Testis (tissue), 3 donors: Measurements from ENCODE around the gene CA9. TPM values are rescaled to one million over a fixed set of nuclear protein-coding genes. Genes with fewer than 3 reads are reported as not detected.
"Not testable (repeated sequence)": the region's sequence is repeated elsewhere in the genome, so short reads cannot be mapped to it uniquely, and the experiment has no call there.

Experiments used
- DNase-seq: peaks from one replicate; pipeline ENCODE4 v3.0.0-alpha.2; 2019
- H3K27ac ChIP-seq, 2 donors: fragments of 200-600 bp; sonication (generic); one replicate each; pipeline ENCODE4 v1.5.1; 2019
- H3K27me3 ChIP-seq: fragments of 200-600 bp; sonication (generic); one replicate; pipeline ENCODE4 v1.5.1; 2019
- H3K36me3 ChIP-seq: fragments of 200-600 bp; sonication (generic); one replicate; pipeline ENCODE4 v1.5.1; 2017; ENCODE audit warnings: low read depth; ENCODE audit errors: missing control alignments
- H3K4me1 ChIP-seq: fragments of 200-600 bp; sonication (generic); one replicate; pipeline ENCODE4 v1.5.1; 2019
- H3K4me3 ChIP-seq, 2 donors: fragments of 200-600 bp; sonication (generic); one replicate each; pipeline ENCODE4 v1.5.1; 2017 to 2019
- H3K9me3 ChIP-seq: fragments of 200-600 bp; sonication (generic); one replicate; pipeline ENCODE4 v1.5.1; 2017
- POLR2A ChIP-seq: fragments of 450-650 bp; IDR thresholded peaks from one replicate; pipeline ENCODE4 v1.6.1; 2017; ENCODE audit warnings: antibody characterized with exemption, mild to moderate bottlenecking, moderate library complexity
- WGBS, 2 donors: methylation state at CpG; one replicate each; pipeline ENCODE4 v1.1.5; 2018; 5-methylcytosine and 5-hydroxymethylcytosine counted together
- intact Hi-C: fragments of 100-400 bp; cut with DNase I; formaldehyde crosslinking; loops from one replicate; pipeline ENCODE4 v1.15.1; 2023; ENCODE audit warnings: low total_unique reads
- polyA plus RNA-seq: library from polyadenylated mRNA; stranded (reverse); fragments of 350-450 nt; fragmentation: Illumina TruSeq; extraction: RNeasy Lipid Tissue Mini Kit (QIAGEN cat#74804); gene quantifications from one replicate; pipeline ENCODE4 v1.2.3, GENCODE V29; 2014; ENCODE audit warnings: low read depth, low replicate concordance; ENCODE audit not compliant: insufficient read depth
- total RNA-seq, 2 donors: library from RNA; depleted of rRNA; stranded (reverse); fragments of >200 nt; gene quantifications; one replicate each; pipeline ENCODE4 v1.2.3, GENCODE V29; 2016
- TF ChIP-seq, protein P1 (sequence below), 3 experiments: fragments of 450-650 bp in 2 of 3; fragments of 200-600 bp in 1 of 3; sonication (generic) in 1 of 3; IDR thresholded peaks; one replicate each; pipeline ENCODE4 v1.5.1; 2016 to 2019; ENCODE audit warnings: antibody characterized with exemption in 3 of 3, mild to moderate bottlenecking in 2 of 3, moderate library complexity in 1 of 3

Gene CA9
- total and polyA plus RNA-seq, 3 donors from 2014 or later = 11.0 to 50.5 (median 36.8) TPM

DNA sequence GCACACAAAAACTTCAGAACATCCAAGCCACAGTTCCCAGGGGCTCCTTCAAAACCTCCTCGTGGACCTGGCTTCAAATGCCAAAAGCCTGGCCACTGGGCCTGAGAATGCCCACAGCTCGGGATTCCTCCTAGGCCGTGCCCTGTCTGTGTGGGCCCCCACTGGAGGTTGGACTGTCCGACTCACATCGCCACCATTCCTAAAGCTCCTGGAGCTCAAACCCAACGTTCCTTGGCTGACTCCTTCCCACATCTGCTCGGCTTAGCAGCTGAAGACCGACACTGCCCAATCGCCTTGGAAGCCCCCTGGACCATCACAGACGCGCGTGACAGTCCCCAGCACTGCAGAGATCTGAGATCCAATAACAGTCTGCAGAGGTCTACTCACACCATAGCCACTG is 30.7 kb upstream of the CA9 start:
- intact Hi-C loops = no loop called here
- no peak for DNase-seq
- Histone ChIP-seq H3K4me3 (no peak overlapping the region), H3K36me3 (no peaks in the 10 kb centered on the region), H3K9me3 (no peaks in the 10 kb centered on the region), H3K4me1 (peaks cover 4% of the 10 kb centered on the region), H3K27ac (no peak overlapping the region), H3K27me3 (no peaks in the 10 kb centered on the region)
- TF ChIP-seq POLR2A = no peak
- TF ChIP-seq, protein P1, sequence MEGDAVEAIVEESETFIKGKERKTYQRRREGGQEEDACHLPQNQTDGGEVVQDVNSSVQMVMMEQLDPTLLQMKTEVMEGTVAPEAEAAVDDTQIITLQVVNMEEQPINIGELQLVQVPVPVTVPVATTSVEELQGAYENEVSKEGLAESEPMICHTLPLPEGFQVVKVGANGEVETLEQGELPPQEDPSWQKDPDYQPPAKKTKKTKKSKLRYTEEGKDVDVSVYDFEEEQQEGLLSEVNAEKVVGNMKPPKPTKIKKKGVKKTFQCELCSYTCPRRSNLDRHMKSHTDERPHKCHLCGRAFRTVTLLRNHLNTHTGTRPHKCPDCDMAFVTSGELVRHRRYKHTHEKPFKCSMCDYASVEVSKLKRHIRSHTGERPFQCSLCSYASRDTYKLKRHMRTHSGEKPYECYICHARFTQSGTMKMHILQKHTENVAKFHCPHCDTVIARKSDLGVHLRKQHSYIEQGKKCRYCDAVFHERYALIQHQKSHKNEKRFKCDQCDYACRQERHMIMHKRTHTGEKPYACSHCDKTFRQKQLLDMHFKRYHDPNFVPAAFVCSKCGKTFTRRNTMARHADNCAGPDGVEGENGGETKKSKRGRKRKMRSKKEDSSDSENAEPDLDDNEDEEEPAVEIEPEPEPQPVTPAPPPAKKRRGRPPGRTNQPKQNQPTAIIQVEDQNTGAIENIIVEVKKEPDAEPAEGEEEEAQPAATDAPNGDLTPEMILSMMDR (IDR thresholded peaks at IDR 0.05) = no peak
- 89 to 94% methylated on average over 11 to 12 of the region's 12 CpGs for WGBS, 2 donors

DNA sequence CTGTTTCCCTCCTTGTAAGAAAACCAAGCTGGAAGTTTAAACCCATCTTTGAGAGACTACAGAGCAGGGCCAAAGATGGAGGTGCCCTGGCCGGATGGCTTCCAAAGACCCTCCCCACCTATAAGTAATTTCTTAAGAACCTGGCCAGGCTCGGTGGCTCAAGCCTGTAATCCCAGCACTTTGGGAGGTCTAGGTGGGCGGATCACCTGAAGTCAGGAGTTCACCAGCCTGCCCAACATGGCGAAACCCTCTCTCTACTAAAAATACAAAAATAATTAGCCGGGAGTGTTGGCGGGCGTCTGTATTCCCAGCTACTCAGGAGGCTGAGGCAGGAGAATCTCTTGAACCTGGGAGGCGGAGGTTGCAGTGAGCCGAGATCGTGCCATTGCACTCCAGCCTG is 28.0 kb upstream of the CA9 start:
- H3K36me3 ChIP-seq, DNase-seq, H3K27me3 ChIP-seq, H3K9me3 ChIP-seq, H3K4me1 ChIP-seq, intact Hi-C loops: not testable (repeated sequence)
- peak overlapping the region in 1 of 2 donors; percentile 40 for H3K27ac ChIP-seq
- 20 to 37% methylated on average over 10 of the region's 10 CpGs for WGBS, 2 donors
- peak overlapping the region in 1 of 2 donors; percentile 66 for H3K4me3 ChIP-seq

- peak; percentile 50 for DNase-seq
- intact Hi-C loops = no loop called here
- Histone ChIP-seq H3K27me3 (no peaks in the 10 kb centered on the region), H3K27ac (peak overlapping the region; percentile 40 to 75), H3K4me1 (peaks cover 4% of the 10 kb centered on the region), H3K4me3 (peak overlapping the region; percentile 66 to 68), H3K36me3 (no peaks in the 10 kb centered on the region), H3K9me3 (no peaks in the 10 kb centered on the region)
- TF ChIP-seq POLR2A = no peak
- TF ChIP-seq, protein P1 (IDR thresholded peaks at IDR 0.05) = no peak
- WGBS, 2 donors = 1 to 2% methylated on average over 11 of the region's 11 CpGs
Measured at GRCh38 chr9:35646153-35646532, 27.6 kb upstream of the CA9 start.

DNA sequence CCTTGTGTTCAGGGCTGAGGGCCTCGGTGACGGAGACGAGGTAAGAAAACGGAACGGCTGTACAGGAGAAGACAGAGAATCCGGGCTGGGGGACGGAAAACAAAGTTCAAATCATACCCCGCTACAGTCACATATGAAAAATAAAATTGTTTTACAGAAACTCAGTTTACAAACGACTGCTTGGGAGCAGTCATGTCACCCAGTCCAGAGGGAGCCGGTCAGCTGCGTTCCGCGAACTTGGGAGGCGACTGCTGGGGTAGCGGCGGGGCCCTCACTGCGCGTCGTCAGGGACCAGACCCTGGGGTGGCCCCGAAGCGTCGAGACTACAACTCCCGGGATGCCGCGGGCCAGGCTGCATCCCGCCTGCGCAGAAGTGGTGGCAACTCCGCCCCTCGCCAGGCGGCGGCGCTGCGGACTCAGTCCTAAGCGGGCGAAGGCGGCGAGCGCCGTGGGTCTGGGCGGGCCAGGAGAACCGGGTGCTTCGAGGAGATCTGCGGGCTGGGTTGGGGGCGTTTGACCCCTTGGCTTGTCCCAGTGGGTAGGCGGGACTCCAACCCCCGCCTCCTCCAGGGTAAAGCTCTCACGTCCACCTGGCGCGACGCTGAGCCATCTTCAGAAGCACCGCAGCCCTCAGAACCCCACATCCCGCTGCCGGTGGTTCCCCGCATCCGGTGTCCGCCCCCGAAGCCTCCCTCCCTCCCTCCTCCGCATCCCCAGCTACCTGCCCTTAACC is 27.0 kb upstream of the CA9 start:
- 1% methylated on average over 14 to 53 of the region's 58 CpGs for WGBS, 2 donors
- Histone ChIP-seq H3K36me3 (no peaks in the 10 kb centered on the region), H3K4me3 (peak overlapping the region; percentile 66 to 68), H3K9me3 (no peaks in the 10 kb centered on the region), H3K27me3 (no peaks in the 10 kb centered on the region), H3K27ac (peak overlapping the region; percentile 40 to 75), H3K4me1 (peaks cover 4% of the 10 kb centered on the region)
- peak; percentile 95 for DNase-seq
- intact Hi-C loops = no loop called here
- TF ChIP-seq, protein P1 (IDR thresholded peaks at IDR 0.05) = peak; percentile 92 to 98 (median 94)
- TF ChIP-seq POLR2A = peak; percentile 50

DNA sequence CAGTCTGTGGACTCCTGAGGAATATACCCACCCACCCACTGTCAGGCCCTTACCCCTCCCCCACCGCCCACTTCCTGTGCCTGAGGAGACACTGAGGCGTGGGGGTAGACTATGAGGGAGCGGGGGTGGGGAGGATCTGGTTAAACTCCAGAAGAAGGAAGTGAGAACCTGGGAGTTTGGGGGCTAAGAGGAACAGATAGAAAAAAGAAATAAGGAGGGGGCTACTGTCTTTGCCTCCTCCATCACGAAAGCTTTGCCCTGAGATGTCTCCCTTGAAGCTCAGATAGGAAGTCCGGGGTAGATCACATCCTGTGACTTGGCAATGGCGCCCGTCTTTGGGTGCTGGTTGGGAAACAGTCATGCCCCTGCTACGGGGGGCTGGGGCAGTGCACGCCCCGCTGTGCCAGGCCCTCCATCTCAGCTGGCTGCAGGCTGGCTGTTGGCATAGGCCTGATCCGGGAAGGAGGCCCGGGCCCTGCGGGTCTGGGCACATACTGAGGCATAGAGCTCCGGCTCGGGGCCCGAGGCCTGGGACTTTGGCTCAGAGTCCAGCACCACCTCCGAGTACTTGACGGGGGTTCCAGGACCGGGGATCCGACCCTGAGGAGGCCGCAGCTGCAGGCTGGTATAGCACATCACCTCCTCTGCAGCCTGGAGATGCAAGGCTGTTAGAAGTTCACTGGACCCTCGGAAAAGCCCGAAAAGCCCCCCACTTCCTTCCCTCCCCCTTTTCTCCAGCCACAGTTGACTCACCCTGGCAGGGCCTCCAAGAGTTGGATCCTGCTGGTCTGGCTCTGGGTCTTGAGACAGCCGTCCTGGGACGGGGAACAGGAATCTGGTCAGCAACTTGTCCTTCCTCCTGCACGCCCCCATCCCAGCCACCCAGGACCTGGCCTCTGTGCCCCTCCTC is 24.0 kb upstream of the CA9 start:
- Histone ChIP-seq H3K27me3 (no peaks in the 10 kb centered on the region), H3K27ac (no peak overlapping the region), H3K4me1 (peaks cover 4% of the 10 kb centered on the region), H3K9me3 (no peaks in the 10 kb centered on the region), H3K4me3 (no peak overlapping the region), H3K36me3 (no peaks in the 10 kb centered on the region)
- intact Hi-C loops = no loop called here
- no peak for DNase-seq
- 73 to 90% methylated on average over 11 to 26 of the region's 26 CpGs for WGBS, 2 donors
- TF ChIP-seq, protein P1 (IDR thresholded peaks at IDR 0.05) = no peak
